Omental fat pad (tissue), 4 donors: ENCODE measurements around the gene CAMK4. TPM values are rescaled to one million over a fixed set of nuclear protein-coding genes. Genes with fewer than 3 reads are reported as not detected.

Experiments used
- ATAC-seq: fragments of 150-250 bp; one replicate; pipeline ENCODE4 v1.9.1; 2016; ENCODE audit warnings: mild to moderate bottlenecking, moderate library complexity; ENCODE audit not compliant: low FRiP score
- DNase-seq: peaks from one replicate; pipeline ENCODE4 v3.0.0-alpha.2; 2019; ENCODE audit warnings: low spot score
- CTCF ChIP-seq, 3 donors: fragments of 450-650 bp; IDR thresholded peaks; one replicate each; pipeline ENCODE4 v1.5.1; 2016 to 2017; ENCODE audit warnings: antibody characterized with exemption in 3 of 3, mild to moderate bottlenecking in 3 of 3, moderate library complexity in 2 of 3
- total RNA-seq, 4 donors: library from RNA; depleted of rRNA; stranded (reverse); fragments of >200 nt; gene quantifications; one replicate each; pipeline ENCODE4 v1.1.0, GENCODE V29; 2016

CAMK4 gene
- total RNA-seq, 4 donors from 2014 or later = 0.44 to 3.8 (median 1.7) TPM

GRCh38 chr5:111411301-111411700 is 187.1 kb downstream of the CAMK4 start:
- DNase-seq (no peak), ATAC-seq (no peak)
- no peak for TF ChIP-seq CTCF (IDR thresholded peaks at IDR 0.05)

- no peak for TF ChIP-seq CTCF (IDR thresholded peaks at IDR 0.05)
- no peak for ATAC-seq
- no peak for DNase-seq
Observed at GRCh38 chr5:111412593-111412992, 188.4 kb downstream of the CAMK4 start.

- DNase-seq (no peak), ATAC-seq (no peak)
- TF ChIP-seq CTCF (IDR thresholded peaks at IDR 0.05) = no peak
Observed at GRCh38 chr5:111415053-111415452, 190.9 kb downstream of the CAMK4 start.

- ATAC-seq (no peak), DNase-seq (no peak)
- TF ChIP-seq CTCF (IDR thresholded peaks at IDR 0.05) = no peak
Observed at GRCh38 chr5:111422245-111422644, 198.1 kb downstream of the CAMK4 start.

- no peak for DNase-seq
- ATAC-seq = no peak
- TF ChIP-seq CTCF (IDR thresholded peaks at IDR 0.05) = no peak
Observed at GRCh38 chr5:111422747-111423720, 198.8 kb downstream of the CAMK4 start.

- no peak for TF ChIP-seq CTCF (IDR thresholded peaks at IDR 0.05)
- no peak for ATAC-seq
- no peak for DNase-seq
Observed at GRCh38 chr5:111425205-111425604, 201.0 kb downstream of the CAMK4 start.

- TF ChIP-seq CTCF (IDR thresholded peaks at IDR 0.05) = no peak
- DNase-seq = no peak
Observed at GRCh38 chr5:111427762-111428161, 203.6 kb downstream of the CAMK4 start.

More at GRCh38 chr5:111427762-111428161, 203.6 kb downstream of the CAMK4 start:
- no peak for ATAC-seq
